ENCODE data around the gene C16orf89.
"Not testable (repeated sequence)": the region's sequence is repeated elsewhere in the genome, so short reads cannot be mapped to it uniquely, and the experiment has no call there.

C16orf89 gene

GRCh38 chr16:5084099-5084731 lies 18.5 kb upstream of the C16orf89 start:
- DNase-seq = not testable (repeated sequence)

- not testable (repeated sequence) for DNase-seq
Measured at GRCh38 chr16:5083646-5084045, 17.9 kb upstream of the C16orf89 start.

GRCh38 chr16:5080996-5081395 lies 15.2 kb upstream of the C16orf89 start:
- DNase-seq = not testable (repeated sequence)

- not testable (repeated sequence) for DNase-seq
Measured at GRCh38 chr16:5080461-5080860, 14.7 kb upstream of the C16orf89 start.

GRCh38 chr16:5078626-5079025 lies 12.9 kb upstream of the C16orf89 start:
- no peak for DNase-seq

GRCh38 chr16:5077304-5077703 lies 11.5 kb upstream of the C16orf89 start:
- DNase-seq = no peak

- no peak for DNase-seq
Measured at GRCh38 chr16:5075637-5076036, 9.9 kb upstream of the C16orf89 start.

GRCh38 chr16:5073771-5074170 lies 8.0 kb upstream of the C16orf89 start:
- not testable (repeated sequence) for DNase-seq

- DNase-seq = no peak
Measured at GRCh38 chr16:5073279-5073629, 7.5 kb upstream of the C16orf89 start.

- DNase-seq = no peak
Measured at GRCh38 chr16:5072334-5073278, 6.8 kb upstream of the C16orf89 start.

- peak; percentile 48 for DNase-seq
Measured at GRCh38 chr16:5071681-5072333, 6.1 kb upstream of the C16orf89 start, which contains the start of gene ALG1. ALG1 (plus strand) TSS chr16:5071843; CDS start chr16:5071850, 7 bp downstream.

- DNase-seq = no peak
Measured at GRCh38 chr16:5071341-5071680, 5.6 kb upstream of the C16orf89 start.

GRCh38 chr16:5070431-5071186 lies 4.9 kb upstream of the C16orf89 start:
- DNase-seq = no peak

- no peak for DNase-seq
Measured at GRCh38 chr16:5069854-5070253, 4.1 kb upstream of the C16orf89 start.

- no peak for DNase-seq
Measured at GRCh38 chr16:5069048-5069447, 3.3 kb upstream of the C16orf89 start.

GRCh38 chr16:5066511-5066910 lies 755 bp upstream of the C16orf89 start:
- DNase-seq = no peak

- DNase-seq = no peak
Measured at GRCh38 chr16:5065326-5065725, 430 bp downstream of the C16orf89 start.

- no peak for DNase-seq
Measured at GRCh38 chr16:5064915-5065314, 841 bp downstream of the C16orf89 start.

- DNase-seq = no peak
Measured at GRCh38 chr16:5062790-5063765, 2.7 kb downstream of the C16orf89 start.

- no peak for DNase-seq
Measured at GRCh38 chr16:5062051-5062450, 3.7 kb downstream of the C16orf89 start.

GRCh38 chr16:5060073-5060641 lies 5.6 kb downstream of the C16orf89 start:
- DNase-seq = no peak
